NCI-H510A treated with DMSO at 0.1 percent for 48 hours (cell line): ENCODE data around the gene IRX4.

Source experiments
- DNase-seq: peaks from one replicate; lab custom pipeline; 2025; lab: John Stamatoyannopoulos, UW

The IRX4 gene

GRCh38 chr5:1913578-1913977 lies 30.9 kb upstream of the IRX4 start:
- DNase-seq: no peak

DNA sequence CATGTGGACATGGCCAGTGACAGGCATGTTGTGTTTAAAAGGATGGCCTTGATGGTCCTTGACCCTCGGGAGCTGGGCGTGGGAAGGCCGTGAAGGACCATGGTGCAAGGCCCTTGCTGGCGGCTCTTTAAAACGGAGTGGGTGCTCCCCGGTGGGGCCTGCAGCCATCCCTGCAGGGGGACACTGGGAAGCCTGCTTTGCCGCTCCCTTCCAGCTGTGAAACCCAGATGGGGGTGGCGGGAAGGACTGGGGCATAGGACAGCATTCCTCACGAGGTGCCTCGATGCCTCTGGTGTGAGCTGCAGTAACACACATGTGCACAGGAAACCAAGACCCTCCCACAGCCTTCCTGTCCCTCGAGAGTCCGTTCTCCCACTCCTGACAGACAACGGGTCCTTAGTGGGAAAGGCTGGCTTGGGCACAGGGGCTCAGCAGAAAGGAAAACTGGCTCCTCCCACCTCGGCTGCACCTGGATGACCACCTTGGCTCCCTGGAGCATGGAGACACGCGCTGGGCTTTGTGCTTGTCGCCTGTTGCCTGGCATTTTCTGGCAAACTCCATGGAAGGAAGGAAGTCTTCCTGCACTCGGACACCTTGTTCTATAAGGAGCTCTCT lies 30.3 kb upstream of the IRX4 start:
- DNase-seq: no peak

DNA sequence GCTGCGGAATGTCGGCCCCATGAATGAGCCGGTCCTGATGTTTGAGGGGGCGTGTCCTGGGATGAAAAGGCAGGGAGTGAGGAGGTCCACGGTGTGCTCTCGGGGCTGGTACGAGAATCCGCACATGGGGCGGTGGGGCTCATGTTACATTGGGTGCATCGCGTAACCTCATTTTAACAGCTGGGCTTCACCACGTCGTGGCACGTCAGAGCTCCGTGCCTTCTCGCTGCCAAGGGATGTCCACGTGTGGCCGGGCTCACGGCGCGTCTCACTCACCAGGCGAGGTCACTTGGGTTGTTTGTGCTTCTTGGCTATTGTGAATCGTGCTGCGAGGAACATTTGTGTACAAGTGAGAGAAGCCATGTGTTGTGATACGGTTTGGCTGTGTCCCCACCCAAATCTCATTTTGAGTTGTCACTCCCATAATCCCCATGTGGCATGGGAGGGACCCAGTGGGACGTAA lies 29.1 kb upstream of the IRX4 start:
- no peak for DNase-seq

DNA sequence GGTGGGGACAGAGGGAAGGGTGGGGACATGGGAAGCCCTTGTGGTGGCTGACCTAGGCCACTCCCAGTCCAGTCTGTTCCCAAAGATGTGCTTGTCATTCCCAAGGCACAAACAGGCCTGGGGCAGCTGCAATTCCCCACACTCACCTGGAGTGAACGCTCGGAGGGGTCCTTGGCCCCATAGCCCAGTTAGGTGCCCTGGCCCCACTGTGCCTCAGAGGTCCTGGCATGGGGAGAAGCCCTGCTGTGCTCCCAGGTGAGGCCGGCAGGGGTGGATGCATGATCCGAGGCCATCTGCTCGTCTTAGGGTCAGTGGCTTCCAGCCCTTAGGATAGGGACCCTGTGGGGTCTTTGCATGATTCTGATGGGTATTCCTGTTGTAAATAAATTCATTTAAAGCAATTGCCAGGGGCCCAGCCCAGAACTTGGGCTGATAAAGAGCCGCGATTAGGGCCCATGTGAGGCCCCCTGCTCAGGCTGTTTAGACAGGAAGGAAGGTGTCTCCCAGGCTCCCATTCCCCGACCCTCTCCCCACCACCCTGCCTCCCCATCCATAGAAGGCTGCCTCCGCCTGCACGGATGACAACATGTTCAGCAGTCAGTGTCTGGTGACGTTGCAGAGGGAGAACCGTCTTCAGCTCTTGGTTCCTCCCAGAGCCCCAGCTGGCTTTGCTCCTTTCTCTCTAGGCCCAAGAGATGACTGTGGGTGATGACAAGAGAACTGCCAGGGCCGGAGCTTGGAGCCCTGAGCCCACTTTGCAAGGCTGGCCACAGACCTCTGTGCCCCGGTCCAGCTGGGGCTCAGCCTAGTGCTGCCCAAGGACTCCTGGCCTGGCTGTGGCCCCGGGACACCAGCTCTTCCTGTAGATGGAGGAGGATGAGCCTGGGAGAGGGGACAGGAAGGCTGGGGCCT lies 28.4 kb upstream of the IRX4 start:
- no peak for DNase-seq

DNA sequence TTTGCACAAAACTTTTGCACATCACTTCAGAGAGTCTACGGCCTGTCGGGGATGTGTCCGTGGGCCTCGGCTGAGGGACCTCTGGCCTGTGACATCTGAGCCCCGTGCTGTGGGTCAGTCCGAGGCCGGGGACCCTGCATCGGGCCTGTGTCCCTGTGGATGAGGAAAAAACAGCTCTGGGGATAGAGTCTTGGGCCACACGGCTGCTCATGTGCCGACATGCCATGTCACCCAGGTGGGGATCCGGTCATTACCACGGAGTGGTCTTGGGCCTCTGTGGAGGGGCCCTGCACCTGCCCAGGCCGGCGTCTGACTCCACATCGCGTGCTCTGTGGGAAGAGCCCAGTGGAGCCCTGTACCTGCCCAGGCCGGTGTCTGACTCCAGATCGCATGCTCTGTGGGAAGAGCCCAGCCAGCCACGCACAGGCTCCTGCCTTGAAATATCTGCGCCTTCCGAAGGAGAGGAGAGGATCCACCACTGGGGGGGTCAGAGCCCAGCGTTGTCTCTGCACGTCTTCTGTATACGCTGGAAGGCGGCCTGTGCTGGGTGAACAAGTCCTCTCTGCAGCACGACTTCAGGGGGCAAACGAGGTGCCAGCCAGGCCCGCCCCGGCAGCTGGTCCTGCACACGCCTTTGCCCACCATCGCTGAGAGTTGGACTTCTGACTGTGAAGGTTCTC lies 27.5 kb upstream of the IRX4 start:
- DNase-seq: no peak

DNA sequence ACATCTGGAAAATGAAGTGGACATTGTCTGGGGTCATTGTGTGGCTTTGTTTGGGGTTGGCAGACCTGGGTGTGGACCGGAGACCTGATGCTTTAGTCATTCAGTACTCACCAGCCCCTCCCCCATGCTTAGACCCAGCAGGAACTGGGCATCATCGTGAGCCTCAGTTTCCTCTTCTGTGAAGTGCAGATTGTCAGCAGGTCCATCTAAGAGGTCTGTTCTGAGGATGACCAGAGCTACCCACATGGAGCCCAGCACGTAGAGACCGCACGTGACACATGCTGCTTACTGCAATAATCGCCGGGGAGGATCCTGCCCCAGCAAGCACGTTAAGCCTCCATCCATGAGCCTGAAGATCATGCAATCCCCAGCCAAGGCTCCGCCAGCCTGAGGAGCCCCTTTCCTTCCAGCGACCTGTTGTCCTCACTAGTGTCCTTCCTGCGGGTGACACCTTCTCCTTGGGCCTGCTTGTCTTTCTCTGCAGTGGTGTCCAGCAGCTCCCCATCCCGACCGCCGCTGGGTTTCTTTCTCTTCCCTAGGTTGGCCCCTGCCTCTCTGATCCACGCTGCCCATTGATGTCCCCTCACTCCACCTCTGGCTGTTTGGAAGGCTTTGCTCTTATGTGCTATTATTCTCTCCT lies 26.7 kb upstream of the IRX4 start:
- no peak for DNase-seq

- no peak for DNase-seq
These were observed 26.2 kb upstream of the IRX4 start for GRCh38 chr5:1908931-1909330.

GRCh38 chr5:1907616-1908015 lies 24.9 kb upstream of the IRX4 start:
- DNase-seq: no peak

GRCh38 chr5:1905108-1905507 lies 22.4 kb upstream of the IRX4 start:
- no peak for DNase-seq

GRCh38 chr5:1901983-1902382 lies 19.3 kb upstream of the IRX4 start:
- no peak for DNase-seq

DNA sequence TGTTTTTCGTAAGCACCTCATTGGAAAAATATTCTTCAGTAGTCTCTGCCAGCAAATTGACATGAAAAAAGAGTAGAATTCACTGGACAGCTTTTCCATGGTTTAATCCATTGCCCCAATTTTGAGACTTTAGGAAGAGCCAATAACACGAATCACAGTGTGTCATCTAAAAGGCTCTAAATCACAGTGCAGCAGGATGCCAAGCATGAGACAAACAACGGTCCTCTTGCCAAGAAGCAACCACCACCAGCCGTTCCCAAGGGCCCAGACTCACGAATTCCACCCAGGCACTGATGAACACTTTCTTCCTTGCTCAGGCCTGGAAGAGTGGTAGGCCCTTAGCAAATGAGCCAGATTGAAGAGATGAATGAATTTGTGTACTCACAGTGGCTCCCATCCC lies 18.3 kb upstream of the IRX4 start:
- DNase-seq: no peak

DNA sequence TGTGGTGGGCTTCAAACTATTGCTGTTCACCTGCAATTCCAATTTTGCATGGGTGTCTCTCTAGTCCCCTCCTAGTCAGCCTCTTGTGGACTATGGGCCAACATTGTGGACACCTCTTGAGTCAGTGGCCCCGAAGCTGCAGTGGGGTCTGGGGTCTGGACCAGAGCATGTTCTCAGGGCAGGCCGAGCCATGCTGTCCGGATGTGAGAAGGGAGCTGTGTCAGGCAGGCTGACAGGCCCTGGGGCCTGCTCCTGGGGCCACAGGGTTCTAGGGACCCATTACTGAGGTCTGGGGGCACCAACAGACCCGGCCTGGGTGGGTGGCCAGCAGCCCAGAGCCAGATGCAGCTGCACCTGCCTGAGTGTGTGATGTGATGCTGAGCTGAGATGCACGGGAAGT lies 16.5 kb upstream of the IRX4 start:
- DNase-seq: no peak

DNA sequence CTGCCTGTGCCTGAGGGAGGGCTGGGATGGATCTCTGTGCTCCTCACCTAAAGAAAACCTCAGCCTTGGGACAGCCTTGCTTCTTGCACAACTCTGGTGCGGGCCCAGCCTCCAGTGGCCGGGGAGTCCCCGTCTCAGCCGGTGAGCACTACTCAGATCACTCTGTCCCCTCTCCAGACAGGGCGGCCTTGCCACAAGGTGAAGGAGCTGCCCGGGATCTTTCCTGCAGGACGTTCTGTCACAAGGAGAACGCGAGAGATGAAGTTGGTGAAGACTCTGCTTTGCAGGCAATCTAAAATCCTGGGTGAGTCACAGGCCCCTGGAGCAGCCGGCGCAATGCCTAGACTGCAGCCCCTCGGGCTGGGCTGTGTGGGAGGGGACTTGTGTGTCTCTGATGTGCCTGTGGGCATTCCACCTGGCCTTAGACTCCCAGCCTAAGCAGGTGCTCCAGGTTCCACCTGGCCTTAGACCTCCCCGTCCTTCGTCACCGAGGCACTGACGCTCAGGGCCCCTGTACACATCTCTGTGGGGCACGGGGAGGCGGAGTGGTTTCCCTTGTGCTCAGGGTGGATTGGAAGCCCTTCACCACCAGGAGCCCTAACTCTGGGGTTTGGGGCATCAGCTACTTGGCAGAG lies 15.2 kb upstream of the IRX4 start:
- no peak for DNase-seq

GRCh38 chr5:1897386-1897785 lies 14.7 kb upstream of the IRX4 start:
- DNase-seq: no peak

DNA sequence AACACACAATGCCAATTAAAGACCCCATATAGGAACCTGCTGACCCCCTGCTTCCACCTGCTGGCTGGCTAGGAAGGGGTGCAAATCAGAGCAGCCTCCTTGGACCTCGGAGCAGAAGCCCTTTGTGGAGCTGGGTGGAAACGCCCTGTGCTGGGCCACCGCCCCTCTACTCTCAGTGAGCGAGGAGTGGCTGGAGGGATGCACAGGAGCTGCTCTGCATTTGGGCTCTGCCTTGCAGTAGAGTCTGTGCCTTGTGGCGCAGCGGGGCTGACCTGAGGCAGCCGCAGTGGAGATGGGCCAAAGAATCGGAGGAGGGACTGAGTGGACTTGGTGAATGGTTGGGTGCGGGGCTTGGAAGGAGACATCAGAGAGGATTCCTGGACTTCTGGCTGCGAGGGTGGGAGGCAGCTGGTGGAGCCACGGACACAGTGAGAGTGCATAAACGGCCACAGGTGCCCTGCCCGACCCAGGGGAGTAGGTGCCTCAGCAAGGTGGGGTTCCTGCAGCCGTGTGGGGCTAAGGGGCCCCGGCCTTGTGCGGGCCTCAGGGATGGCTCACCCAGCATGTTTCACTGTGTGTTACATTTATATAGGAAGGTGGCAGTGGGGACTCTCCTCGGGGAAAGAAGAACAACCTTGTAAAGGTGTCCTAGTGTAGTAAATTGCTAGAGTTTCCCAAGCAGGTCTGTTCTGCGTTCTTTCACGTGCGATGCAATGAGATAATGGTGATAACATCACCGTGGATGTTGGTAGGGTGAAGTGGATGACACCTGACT lies 14.1 kb upstream of the IRX4 start:
- DNase-seq: no peak

DNA sequence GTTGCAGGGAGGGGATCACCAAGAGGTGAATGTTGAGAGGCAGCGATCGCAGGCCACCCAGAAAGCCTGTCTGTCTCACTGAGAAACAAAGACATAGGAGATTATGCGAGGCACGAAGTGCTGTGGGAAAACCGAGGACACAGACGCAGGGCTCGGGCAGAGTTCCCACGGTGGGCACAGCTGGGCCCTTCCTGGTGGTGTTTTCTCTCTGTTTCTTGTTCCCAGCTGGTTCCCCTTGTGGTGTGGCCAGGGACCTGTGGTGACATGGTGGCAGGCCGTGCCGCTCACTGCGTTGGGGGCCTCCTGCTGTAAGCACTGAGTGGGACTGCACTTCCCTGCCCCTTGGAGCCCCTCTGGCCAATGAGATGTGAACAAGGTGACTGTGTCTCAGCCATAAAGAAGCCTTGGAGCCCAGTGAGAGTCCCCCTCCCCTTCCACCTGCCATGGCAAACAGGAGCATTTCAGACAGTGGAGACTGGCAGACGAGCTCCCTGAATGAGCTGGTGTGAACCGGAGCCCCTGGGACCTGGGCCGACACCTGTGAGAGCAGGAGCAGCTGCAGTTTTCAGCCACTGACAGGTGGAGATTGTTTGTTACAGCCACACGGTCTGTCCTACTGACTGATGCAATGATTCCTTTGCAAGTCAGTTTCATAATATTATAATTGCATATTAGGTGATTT lies 13.2 kb upstream of the IRX4 start:
- DNase-seq: no peak

DNA sequence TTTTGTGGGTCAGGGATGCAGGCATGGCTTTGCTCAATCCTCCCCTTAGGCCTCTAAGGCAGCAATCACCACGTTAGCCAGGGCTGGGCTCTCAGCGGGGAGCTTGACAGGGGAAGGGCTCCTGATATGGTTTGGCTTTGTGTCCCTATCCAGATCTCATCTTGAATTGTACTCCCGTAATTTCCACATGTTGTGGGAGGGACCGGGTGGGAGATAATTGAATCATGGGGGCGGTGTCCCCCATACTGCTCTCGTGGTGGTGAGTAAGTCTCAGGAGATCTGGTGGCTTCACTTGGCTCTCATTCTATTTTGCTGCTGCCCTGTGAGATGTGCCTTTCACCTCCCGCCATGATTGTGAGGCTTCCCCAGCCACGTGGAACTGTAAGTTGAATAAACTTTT lies 11.5 kb upstream of the IRX4 start:
- no peak for DNase-seq

DNA sequence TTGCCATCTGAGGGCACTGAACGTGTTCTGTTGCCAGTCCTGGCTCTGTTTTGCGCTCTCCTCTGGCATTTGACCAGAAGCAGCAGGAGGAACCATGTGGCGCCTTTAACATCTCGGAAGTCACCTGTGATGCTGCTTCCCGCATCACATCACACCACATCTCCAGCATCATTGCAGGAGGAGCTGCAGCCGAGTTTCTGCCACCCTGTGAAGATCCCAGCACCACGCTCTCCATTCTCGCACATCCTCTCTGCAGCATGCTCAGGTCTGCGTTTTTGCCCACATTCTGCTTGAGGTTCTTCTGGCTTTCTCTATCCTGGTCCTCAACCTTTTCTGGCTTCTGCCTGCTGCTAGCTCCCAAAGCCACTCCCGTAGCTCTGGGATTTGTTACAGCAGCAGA lies 11.0 kb upstream of the IRX4 start:
- DNase-seq: no peak

DNA sequence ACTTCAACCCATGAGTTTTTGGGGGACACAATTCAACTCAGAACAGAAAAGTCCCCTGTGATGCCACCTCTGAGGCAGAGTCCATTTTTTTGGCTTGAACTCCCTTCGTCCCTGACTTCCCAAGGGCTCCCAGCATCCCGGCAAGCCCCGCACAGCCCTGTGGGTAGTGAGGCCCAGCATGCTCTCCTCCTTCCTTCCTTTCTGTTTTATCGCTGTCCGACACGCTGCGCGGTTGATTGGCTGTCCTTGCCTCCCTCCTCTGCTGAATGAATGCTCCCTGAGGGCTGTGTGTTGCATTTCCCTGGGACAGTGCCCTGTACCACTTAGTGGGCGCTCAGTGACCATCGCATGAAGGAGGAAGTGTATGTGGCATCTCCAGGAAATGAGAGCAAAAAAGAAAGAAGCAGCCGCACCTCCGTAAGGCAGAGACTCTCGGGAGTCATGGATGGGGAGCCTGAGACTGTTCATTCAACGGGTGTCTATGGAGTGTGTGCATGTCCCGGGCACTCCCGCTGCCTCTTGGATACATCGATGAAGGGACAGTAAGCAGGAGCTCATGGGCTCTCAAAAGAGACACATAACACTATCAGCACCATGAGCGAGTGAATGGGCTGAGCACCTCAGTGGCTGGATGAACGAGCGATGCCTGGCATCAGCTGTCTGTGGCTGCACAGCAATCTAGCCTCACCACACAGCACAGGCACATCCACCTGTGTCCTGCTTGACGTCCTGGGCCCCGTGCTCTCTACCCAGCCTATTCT lies 10.1 kb upstream of the IRX4 start:
- DNase-seq: no peak

DNA sequence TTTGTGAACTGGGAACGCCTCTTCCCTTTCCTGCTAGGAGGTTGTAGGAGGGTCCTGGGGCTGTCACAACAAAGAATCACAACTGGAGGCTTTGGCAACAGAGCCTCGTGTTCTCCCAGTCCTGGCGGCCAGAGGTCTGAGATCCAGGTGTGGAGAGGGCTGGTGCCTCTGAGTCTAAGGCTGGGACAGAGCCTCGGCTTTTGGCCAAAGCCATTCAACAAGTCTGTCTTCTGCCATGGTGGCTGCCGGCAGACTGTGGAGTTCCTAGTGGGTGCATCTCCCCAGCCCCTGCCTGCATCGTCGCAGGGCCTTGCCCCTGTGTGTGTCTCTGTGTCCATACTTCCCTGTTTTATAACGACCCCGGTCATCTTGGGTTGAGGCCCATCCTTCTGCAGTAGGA lies 9.5 kb upstream of the IRX4 start:
- DNase-seq: no peak
